Stimulated activated CD4-positive, alpha-beta T cell treated with anti-CD3 and anti-CD28 coated beads, Interleukin-15, amount 100 ng/mL, for 48 hours (primary cell): Measurements from ENCODE around the gene OLA1.

Experiments
- DNase-seq, 2 donors: peaks; one replicate each; pipeline ENCODE4 v3.0.0-alpha.2; 2020; ENCODE audit warnings: low read depth in 2 of 2

OLA1 gene

DNA sequence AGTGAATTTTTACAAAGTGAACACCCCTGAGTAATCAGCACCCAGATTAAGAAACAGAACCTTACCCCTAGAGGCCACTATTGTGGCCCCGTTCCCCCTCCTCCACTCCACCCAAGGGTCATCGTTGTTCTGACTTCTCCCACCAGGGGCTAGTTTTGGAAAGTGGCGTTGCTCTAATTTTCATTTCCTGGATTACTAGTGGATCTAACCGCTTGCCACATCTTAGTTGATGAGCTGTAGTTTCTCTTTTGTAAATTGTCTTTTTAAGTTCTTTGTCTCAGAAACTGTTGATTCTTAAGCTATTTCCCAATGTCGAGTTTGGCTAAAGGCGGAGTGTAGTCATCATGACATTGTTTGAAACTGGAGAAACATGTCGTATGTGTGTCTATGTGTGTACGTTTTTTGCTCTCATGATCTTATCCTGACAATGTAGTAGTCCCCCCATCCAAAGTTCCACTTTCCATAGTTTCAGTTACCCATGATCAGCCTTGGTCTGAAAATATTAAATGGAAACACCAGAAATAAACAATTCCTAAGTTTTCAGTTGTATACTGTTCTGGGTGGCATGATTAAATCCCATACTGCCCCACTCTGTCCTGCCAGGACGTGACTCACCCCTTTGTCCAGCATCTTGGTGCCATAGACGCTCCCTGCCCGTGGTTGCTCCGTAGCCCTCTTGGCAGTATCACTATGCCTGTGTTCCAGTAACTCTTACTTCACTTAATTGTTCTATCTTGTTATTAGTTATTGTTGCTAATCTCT, 212.2 kb downstream of the OLA1 start:
- no peak for DNase-seq

DNA sequence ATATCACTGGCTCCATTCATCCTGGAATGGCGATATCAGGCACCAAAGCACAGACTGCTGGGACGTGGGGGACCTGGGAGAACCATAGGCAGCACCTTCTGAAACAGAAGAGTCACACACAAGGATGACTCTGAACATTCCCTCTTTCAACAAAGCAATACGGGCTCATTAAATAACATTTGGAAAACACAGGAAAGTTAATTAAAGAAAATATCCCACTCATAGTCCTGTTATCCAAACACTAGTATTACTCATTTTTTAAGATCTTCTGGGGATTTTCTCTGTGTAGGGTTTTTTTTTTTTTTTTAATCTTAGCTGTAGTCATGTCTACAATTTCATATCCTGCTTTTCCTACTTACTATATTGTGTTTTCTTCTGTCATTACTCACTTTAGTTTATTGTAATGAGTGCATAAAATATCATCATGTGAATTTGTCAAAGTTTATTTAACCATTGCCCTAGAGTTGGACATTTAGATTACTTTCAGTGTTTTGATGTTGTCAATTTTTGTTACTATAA, 213.2 kb downstream of the OLA1 start:
- DNase-seq, result no peak

DNA sequence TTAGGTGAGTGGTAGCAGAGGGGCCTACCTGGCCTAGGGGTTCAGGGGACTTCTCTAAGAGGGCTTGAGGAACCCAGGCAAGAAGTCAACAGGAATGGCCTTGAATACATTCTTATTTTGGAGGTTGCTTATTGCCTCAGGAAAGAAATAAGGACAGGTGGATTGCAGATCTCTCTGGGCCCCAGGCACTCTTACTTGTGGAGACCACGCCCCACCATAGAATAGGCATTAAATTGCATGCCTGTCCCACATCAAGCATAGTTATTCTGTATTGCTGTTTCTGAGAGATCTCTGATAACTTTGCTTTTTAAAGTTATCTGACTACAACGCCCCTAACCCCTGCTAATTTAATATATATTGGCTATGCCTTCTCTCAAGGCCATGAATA, 215.2 kb downstream of the OLA1 start:
- no peak for DNase-seq

DNA sequence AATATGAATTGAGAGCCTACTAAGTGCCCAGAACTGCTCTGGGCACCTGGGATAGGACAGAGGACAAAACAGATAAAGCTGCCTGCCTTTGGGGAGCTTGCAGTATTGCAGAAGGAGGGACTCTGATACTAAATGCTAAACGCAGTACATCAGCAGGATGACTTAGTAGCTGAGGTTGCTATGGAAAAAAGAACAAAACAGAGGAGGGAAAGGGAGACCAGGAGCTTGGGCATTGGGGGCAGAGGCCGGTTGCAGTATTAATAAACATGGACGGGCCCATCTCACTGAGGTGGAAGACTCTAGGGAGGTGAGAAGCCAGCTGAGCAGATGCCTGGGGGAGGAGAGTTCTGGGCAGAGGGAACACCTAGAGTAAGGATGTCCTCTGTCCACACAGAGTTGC, 217.1 kb downstream of the OLA1 start:
- DNase-seq, result no peak

DNA sequence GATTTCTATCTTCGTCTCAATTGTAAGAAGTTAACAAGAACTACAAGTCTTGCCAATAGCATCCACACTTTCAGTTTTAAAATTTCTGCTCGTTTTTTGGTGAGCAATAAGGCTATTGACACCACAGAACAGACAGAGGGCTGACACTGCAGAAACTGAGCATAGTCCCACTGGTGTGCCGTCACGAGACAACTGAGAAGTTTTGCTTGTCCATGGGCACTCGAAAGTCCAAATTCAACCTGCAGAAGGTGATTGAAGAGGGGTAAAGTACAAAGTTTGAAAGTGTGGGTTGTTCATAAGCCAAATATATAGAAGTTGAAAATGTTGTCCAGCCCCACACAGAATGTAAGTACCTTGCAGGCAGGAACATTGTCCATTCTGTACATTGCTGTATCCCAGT, 219.4 kb downstream of the OLA1 start:
- DNase-seq, result no peak

DNA sequence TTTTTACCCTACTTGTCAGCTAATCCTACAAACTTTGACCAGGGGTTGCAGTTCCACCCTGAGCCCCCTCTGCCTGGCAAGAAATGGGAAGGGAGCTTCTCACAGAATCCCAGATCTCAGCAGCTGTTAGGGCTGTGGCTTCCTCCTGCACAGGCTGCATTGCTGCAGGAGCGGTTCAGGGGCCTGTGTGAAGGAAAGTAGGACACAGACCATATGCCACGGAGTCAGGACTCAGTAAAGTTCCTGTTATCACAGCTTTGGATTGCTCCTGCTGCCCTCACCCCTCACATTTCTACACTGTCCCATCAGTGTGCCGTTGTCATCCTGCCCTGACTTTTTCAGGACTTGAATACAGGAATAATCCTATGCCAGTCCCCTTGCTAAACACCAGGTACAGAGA, 220.4 kb downstream of the OLA1 start:
- no peak for DNase-seq

DNA sequence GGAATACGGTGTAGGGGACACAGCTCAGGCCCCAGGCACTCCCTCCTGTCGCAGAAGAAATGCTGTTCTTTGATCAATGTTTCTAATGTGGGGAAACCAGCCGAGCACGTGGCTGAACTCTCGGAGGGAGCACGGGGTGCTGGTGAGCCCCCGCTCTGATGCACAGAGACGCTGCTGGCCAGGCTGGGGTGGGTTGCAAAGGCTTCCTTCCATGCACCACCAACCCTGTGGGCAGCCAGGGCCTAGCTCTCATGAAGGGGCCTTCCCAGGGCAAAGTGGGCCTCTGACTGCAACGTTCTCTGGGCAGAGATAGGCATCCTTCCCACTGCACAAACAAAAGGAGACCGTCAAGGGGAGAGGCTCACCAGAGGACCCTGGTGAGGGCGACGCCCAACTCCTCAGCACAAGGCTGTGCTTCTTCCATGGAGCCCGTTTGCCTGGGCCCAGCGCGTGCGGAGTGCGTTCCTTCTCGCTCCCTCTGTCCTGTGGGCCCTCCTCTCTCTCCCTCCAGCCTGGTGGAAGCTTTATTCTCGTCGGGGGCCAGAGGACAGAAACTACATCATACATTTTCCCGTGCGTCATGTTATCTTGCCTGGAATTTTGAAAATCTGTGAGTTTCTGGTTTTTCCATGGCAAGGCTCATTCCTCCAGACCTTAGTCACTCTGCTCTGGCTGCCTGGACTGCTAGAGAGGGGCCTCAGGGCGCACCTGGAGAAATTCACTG, 222.0 kb downstream of the OLA1 start:
- DNase-seq, result no peak

DNA sequence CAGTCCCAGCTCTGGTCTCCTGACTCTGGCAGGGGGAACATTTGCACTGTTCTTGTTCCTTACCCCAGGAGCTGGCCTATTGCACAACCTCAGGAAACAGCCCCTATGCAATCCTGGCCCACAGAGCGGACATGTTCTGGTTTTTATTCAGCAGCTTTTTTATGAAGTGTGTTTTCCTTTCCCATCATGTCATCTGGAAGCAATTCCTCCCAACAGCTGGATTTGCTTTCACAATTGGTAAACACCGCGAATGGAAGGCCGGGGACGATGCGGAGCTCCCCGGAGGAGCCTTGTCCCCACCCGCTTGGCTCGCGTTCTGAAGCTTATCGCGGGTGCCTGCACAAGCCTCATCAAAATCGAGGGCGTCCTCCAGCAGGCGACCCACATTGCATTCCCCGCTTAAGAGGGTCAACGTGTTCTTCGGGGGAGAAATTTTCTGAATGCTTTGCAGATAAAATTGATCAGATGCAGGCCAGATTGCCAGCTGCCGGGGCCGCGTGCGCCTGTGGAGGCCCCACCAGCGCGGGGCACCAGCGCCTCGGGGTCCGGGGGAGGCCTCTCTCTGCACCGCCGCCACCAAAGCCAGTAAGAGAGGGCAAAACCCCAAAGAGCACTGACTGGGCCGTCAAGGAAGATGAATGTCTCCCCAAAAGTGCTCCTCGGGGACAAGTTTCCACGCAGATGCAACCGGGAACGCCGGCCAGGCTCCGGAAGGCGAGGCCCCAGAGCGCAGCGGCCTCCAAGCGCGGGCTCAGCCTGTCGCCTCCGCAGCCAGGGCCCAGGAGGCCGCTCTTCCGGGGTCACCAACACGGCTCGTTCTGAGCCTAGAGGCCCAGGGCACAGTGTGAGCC, 222.8 kb downstream of the OLA1 start:
- no peak for DNase-seq

DNA sequence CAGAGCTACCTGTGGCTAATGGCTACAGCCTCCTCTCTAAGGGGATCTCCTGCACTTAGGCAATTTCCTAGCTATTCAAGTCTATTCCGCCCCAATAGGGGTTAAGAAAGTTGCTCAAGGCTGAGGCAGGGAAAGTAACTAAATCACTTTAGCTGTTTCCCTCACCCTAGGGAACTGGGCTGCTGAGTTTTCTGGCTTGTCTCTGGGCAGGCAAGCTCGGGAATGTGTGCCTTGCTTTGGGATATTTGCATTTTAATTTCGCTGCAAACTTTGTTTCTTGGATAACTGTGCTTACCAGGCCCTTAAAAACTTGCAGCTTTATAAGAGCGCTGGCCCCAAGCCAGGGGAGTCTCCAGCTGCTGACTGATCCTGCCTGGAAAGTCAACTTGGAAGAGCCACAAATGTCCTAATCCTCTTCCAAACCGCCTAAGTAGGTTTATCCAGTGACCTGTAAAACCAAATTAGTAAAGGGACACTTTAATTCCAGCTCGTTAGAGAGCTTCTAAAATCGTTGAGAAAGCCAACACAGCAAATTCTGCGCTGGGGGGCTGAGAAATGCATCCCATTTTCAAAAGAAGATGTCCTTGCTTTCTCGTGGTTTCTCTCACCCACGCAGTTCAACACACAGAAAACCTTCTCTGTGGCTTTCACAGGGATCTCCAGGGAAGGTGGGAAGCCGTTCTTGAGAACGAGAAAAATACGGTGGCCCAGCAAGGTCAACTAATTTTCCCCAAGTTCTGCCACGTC, 223.6 kb downstream of the OLA1 start:
- DNase-seq, result no peak

DNA sequence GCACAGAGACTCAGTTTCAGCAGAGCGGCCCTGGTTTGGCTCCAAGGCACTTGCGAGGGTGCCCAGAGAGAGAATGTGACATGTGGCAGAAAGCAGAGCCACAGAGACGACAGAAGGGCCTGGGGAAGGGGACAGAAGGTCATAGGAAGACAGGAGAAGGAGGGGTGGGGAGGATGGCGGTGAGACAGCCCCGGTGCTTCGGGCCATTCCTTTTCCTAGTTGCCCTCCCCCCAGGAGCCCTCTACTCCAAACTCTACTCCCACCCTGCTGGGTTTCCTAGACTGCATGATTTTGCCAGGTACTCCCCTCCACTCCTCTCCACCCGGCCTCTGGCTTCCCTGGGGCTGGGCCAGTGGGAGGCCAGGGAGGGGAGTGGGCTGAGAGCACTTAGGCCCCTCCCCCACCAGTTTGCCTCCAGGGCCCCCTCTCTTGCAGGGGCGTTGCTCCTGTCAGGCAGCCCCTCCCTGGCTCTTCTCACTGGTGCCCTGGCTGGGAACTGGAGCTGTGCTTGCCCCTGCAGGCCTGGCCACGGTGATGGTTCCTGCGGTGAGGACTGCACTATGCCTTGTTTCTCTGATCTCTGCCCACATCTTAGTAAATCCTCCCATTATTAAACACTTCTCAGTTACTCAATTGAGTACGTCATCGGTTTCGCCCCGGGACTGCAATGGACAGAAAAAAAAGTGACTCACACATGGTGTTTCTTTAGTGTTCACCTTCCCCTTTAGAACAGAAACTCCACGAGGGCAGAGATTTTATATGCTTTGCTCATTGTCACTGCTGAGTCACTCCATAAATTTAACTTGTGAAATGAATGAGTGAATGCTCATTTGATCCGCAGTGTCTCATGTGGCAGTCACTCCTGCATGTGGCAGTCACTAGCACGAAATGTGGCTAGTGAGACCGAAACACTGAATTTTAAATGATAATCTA, 224.5 kb downstream of the OLA1 start:
- DNase-seq, result peak; percentile 51 to 54
